NB4 (cell line): ENCODE measurements around the gene KIF1A.

Experiments used
- MYC ChIP-seq: IDR thresholded peaks from 2 replicates; pipeline ENCODE4 v1.6.1; 2011; ENCODE audit warnings: low read depth, low read length
- POLR2A ChIP-seq: IDR thresholded peaks from 2 replicates; pipeline ENCODE4 v1.6.1; 2011; ENCODE audit warnings: mild to moderate bottlenecking; ENCODE audit not compliant: insufficient read length; ENCODE audit errors: extremely low read depth
- TF ChIP-seq, protein P1 (sequence below): IDR thresholded peaks from one replicate; pipeline ENCODE4 v1.5.1; 2012; ENCODE audit warnings: low read depth, low read length
- TF ChIP-seq, protein P2 (sequence below): IDR thresholded peaks from 2 replicates; pipeline ENCODE4 v1.6.1; 2011; ENCODE audit warnings: low read depth, low read length

DNA sequence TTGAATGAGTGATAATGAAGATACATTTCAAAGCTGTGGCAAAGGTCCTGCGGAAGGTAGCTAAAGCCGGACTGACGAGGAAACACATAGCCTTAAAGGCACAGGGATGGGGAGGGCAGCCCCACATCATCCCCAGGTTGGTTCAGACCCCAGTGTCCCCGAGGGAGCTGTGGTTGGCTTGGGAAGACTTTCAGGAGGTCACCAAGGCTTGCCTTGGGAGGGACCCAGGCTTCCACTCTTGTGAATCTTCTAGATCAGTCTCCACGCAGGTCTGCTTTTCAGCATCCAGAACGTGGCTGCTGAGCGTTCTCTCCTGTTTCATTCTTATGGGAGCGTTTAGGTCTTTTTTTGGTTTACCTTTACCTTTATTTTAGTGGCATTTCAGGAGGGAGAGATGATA is 16.8 kb downstream of the KIF1A start:
- TF ChIP-seq POLR2A (no peak), MYC (no peak)
- TF ChIP-seq, protein P1, sequence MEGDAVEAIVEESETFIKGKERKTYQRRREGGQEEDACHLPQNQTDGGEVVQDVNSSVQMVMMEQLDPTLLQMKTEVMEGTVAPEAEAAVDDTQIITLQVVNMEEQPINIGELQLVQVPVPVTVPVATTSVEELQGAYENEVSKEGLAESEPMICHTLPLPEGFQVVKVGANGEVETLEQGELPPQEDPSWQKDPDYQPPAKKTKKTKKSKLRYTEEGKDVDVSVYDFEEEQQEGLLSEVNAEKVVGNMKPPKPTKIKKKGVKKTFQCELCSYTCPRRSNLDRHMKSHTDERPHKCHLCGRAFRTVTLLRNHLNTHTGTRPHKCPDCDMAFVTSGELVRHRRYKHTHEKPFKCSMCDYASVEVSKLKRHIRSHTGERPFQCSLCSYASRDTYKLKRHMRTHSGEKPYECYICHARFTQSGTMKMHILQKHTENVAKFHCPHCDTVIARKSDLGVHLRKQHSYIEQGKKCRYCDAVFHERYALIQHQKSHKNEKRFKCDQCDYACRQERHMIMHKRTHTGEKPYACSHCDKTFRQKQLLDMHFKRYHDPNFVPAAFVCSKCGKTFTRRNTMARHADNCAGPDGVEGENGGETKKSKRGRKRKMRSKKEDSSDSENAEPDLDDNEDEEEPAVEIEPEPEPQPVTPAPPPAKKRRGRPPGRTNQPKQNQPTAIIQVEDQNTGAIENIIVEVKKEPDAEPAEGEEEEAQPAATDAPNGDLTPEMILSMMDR: no peak
- TF ChIP-seq, protein P2, sequence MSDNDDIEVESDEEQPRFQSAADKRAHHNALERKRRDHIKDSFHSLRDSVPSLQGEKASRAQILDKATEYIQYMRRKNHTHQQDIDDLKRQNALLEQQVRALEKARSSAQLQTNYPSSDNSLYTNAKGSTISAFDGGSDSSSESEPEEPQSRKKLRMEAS: no peak
